GM18519 (cell line): ENCODE measurements around the gene C11orf98.
"Not testable (repeated sequence)": the region's sequence is repeated elsewhere in the genome, so short reads cannot be mapped to it uniquely, and the experiment has no call there.

ENCODE experiments used
- ATAC-seq: cut with Tn5 transposase; IDR thresholded peaks from one replicate; pipeline ENCODE4 v1.9.1; 2021; ENCODE audit warnings: mild to moderate bottlenecking, moderate library complexity; ENCODE audit not compliant: unreplicated experiment, low FRiP score

C11orf98 gene

GRCh38 chr11:62687508-62688396, 22.7 kb upstream of the C11orf98 start:
- ATAC-seq: no peak

- ATAC-seq: no peak
These were observed 17.5 kb upstream of the C11orf98 start for GRCh38 chr11:62682518-62682917.

GRCh38 chr11:62680825-62681240, 15.8 kb upstream of the C11orf98 start:
- ATAC-seq: peak; percentile 69

- ATAC-seq: no peak
These were observed 14.0 kb upstream of the C11orf98 start, which contains the start of gene UBXN1 for GRCh38 chr11:62678770-62679696. UBXN1 (minus strand) TSS chr11:62679073; CDS start chr11:62678923, 150 bp downstream.

GRCh38 chr11:62678433-62678769, 13.4 kb upstream of the C11orf98 start:
- no peak for ATAC-seq

- ATAC-seq: no peak
These were observed 12.7 kb upstream of the C11orf98 start for GRCh38 chr11:62677714-62678113.

GRCh38 chr11:62677156-62677555, 12.1 kb upstream of the C11orf98 start:
- ATAC-seq: no peak

- no peak for ATAC-seq
These were observed 11.7 kb upstream of the C11orf98 start for GRCh38 chr11:62676698-62677097.

- ATAC-seq: not testable (repeated sequence)
These were observed 10.4 kb upstream of the C11orf98 start for GRCh38 chr11:62675415-62675814.

GRCh38 chr11:62673196-62673525, 8.2 kb upstream of the C11orf98 start:
- ATAC-seq: no peak

GRCh38 chr11:62671608-62672389, 6.8 kb upstream of the C11orf98 start, which contains the start of the genes LBHD1 and UQCC3:
LBHD1 (minus strand) TSS chr11:62672267; CDS start chr11:62670031, 2,236 bp downstream.
UQCC3 (plus strand) TSS chr11:62671673; CDS start chr11:62671746, 73 bp downstream.
- no peak for ATAC-seq

- ATAC-seq: no peak
These were observed 6.2 kb upstream of the C11orf98 start for GRCh38 chr11:62671236-62671607.

GRCh38 chr11:62669420-62670161, 4.6 kb upstream of the C11orf98 start:
- no peak for ATAC-seq

- ATAC-seq: no peak
These were observed 2.5 kb upstream of the C11orf98 start for GRCh38 chr11:62667460-62667859.

- ATAC-seq: no peak
These were observed 1.4 kb upstream of the C11orf98 start for GRCh38 chr11:62666259-62666926.

GRCh38 chr11:62665599-62666258, 719 bp upstream of the C11orf98 start:
- ATAC-seq: no peak

GRCh38 chr11:62664405-62665074, 470 bp downstream of the C11orf98 start:
- ATAC-seq: peak; percentile 21

- ATAC-seq: no peak
These were observed 8.1 kb downstream of the C11orf98 start for GRCh38 chr11:62656796-62657429.
